DMS153 (cell line): ENCODE results near the gene PLPPR5.

Experiments
- DNase-seq: peaks from one replicate; lab custom pipeline; 2025; lab: John Stamatoyannopoulos, UW

The PLPPR5 gene

GRCh38 chr1:98969798-98970490 lies 34.7 kb downstream of the PLPPR5 start:
- no peak for DNase-seq

- no peak for DNase-seq
Measured at GRCh38 chr1:98967122-98967521, 37.5 kb downstream of the PLPPR5 start.

- DNase-seq = no peak
Measured at GRCh38 chr1:98965394-98965793, 39.3 kb downstream of the PLPPR5 start.

GRCh38 chr1:98964198-98964597 lies 40.5 kb downstream of the PLPPR5 start:
- no peak for DNase-seq

- no peak for DNase-seq
Measured at GRCh38 chr1:98963064-98963758, 41.5 kb downstream of the PLPPR5 start.

GRCh38 chr1:98962156-98962555 lies 42.5 kb downstream of the PLPPR5 start:
- no peak for DNase-seq

GRCh38 chr1:98949621-98950020 lies 55.0 kb downstream of the PLPPR5 start:
- no peak for DNase-seq

- DNase-seq = no peak
Measured at GRCh38 chr1:98949166-98949565, 55.5 kb downstream of the PLPPR5 start.

GRCh38 chr1:98947071-98947470 lies 57.6 kb downstream of the PLPPR5 start:
- DNase-seq = no peak

GRCh38 chr1:98940722-98941079 lies 64.0 kb downstream of the PLPPR5 start:
- no peak for DNase-seq

GRCh38 chr1:98940069-98940721 lies 64.5 kb downstream of the PLPPR5 start:
- DNase-seq = no peak

GRCh38 chr1:98939471-98939870 lies 65.2 kb downstream of the PLPPR5 start:
- no peak for DNase-seq

- no peak for DNase-seq
Measured at GRCh38 chr1:98937347-98937746, 67.3 kb downstream of the PLPPR5 start.

- DNase-seq = no peak
Measured at GRCh38 chr1:98932184-98932583, 72.5 kb downstream of the PLPPR5 start.

GRCh38 chr1:98931128-98931835 lies 73.4 kb downstream of the PLPPR5 start:
- no peak for DNase-seq

GRCh38 chr1:98929437-98929836 lies 75.2 kb downstream of the PLPPR5 start:
- no peak for DNase-seq

- DNase-seq = no peak
Measured at GRCh38 chr1:98926597-98926996, 78.1 kb downstream of the PLPPR5 start.

- DNase-seq = no peak
Measured at GRCh38 chr1:98924977-98925376, 79.7 kb downstream of the PLPPR5 start.

GRCh38 chr1:98923667-98924066 lies 81.0 kb downstream of the PLPPR5 start:
- DNase-seq = no peak

- DNase-seq = no peak
Measured at GRCh38 chr1:98921817-98922216, 82.8 kb downstream of the PLPPR5 start.

- DNase-seq = no peak
Measured at GRCh38 chr1:98920441-98921110, 84.1 kb downstream of the PLPPR5 start.

GRCh38 chr1:98919652-98920051 lies 85.0 kb downstream of the PLPPR5 start:
- DNase-seq = no peak
